GM19455 (cell line): ENCODE results near the gene HSPB7.
"Not testable (repeated sequence)": the region's sequence is repeated elsewhere in the genome, so short reads cannot be mapped to it uniquely, and the experiment has no call there.

ENCODE experiments used
- ATAC-seq: cut with Tn5 transposase; IDR thresholded peaks from one replicate; pipeline ENCODE4 v1.9.1; 2021; ENCODE audit not compliant: unreplicated experiment

Gene HSPB7

GRCh38 chr1:16009030-16009460 lies 8.8 kb downstream of the HSPB7 start:
- ATAC-seq: no peak

- ATAC-seq: no peak
These were observed 10.0 kb downstream of the HSPB7 start for GRCh38 chr1:16007671-16008341.

- no peak for ATAC-seq
These were observed 11.0 kb downstream of the HSPB7 start for GRCh38 chr1:16006552-16007485.

- ATAC-seq: no peak
These were observed 11.8 kb downstream of the HSPB7 start for GRCh38 chr1:16006010-16006409.

- ATAC-seq: no peak
These were observed 12.2 kb downstream of the HSPB7 start for GRCh38 chr1:16005597-16005996.

GRCh38 chr1:16001274-16001673 lies 16.6 kb downstream of the HSPB7 start:
- not testable (repeated sequence) for ATAC-seq

- no peak for ATAC-seq
These were observed 18.9 kb downstream of the HSPB7 start for GRCh38 chr1:15998929-15999328.

GRCh38 chr1:15997637-15998280 lies 20.1 kb downstream of the HSPB7 start:
- no peak for ATAC-seq

GRCh38 chr1:15997076-15997585 lies 20.7 kb downstream of the HSPB7 start:
- no peak for ATAC-seq

GRCh38 chr1:15994590-15995351 lies 23.1 kb downstream of the HSPB7 start:
- no peak for ATAC-seq

- no peak for ATAC-seq
These were observed 23.8 kb downstream of the HSPB7 start for GRCh38 chr1:15994081-15994480.

- ATAC-seq: no peak
These were observed 24.2 kb downstream of the HSPB7 start for GRCh38 chr1:15993666-15994065.

- no peak for ATAC-seq
These were observed 25.0 kb downstream of the HSPB7 start for GRCh38 chr1:15992582-15993500.

- no peak for ATAC-seq
These were observed 25.7 kb downstream of the HSPB7 start for GRCh38 chr1:15992187-15992553.

- no peak for ATAC-seq
These were observed 26.2 kb downstream of the HSPB7 start for GRCh38 chr1:15991427-15992186.

- no peak for ATAC-seq
These were observed 28.1 kb downstream of the HSPB7 start for GRCh38 chr1:15989776-15990175.

GRCh38 chr1:15988856-15989736 lies 28.7 kb downstream of the HSPB7 start:
- no peak for ATAC-seq
